GM18499 (cell line): ENCODE data around the gene SEC61B.
"Not testable (repeated sequence)": the region's sequence is repeated elsewhere in the genome, so short reads cannot be mapped to it uniquely, and the experiment has no call there.

Experiments
- ATAC-seq: cut with Tn5 transposase; IDR thresholded peaks from one replicate; pipeline ENCODE4 v1.9.1; 2021; ENCODE audit warnings: moderate number of reproducible peaks; ENCODE audit not compliant: insufficient read depth, unreplicated experiment

SEC61B gene

GRCh38 chr9:99235926-99236634, 14.0 kb downstream of the SEC61B start:
- ATAC-seq, result peak; percentile 95

DNA sequence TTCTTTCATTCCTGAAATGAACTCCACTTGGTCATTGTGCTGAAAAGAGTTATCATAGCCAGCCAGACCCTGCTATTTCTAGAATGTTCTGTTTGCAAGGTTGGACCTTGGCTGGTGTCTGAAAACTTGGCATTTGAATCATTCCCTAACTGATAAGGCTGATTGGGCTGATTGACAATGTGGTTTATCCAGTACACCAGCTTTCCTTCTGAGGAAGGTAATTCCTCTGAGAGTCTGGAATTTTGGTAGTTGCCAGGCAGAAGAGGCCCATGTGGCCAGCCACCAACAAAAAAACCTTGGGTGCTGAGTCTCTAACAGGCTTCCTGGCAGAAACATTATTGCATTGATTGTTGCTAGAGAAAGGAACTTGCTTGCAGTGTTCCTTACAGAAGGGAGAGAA, 15.3 kb downstream of the SEC61B start:
- no peak for ATAC-seq

- not testable (repeated sequence) for ATAC-seq
Measured at GRCh38 chr9:99237849-99238248, 15.8 kb downstream of the SEC61B start.

GRCh38 chr9:99238331-99238730, 16.2 kb downstream of the SEC61B start:
- no peak for ATAC-seq

DNA sequence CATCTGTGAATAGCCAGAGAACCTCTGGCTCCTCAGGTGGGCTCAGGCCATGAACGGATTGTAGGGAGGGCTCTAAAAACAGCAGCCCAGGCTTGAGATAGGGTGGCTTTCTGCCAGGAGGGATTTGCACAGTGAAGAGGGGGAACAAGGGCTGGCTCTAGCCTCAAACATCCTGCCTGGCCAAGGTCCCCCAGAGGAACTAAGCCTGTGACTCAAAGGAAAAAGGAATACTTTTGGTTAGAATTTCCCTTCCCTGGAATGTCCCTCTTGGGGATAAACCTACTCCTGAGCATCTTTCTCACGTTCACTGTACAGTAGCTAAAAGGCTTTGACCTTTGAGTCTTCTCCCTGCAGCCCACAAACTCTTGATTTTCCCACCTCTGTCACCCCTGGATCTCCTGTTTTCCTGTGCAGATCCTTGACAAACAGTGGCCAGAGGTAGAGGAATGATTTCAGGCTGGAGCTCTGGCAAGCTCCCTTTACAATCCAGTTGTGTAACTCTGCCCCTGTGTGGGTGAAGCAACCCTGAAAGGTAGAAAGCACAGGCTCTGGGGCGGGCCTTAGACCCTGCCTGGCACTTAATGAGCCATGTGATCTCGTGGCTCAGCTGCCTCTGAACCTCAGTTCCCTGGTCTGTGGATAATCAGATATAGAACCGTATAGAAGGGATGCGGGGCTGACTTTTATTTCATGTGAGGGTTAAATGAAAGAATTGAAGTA, 17.4 kb downstream of the SEC61B start:
- ATAC-seq, result no peak

DNA sequence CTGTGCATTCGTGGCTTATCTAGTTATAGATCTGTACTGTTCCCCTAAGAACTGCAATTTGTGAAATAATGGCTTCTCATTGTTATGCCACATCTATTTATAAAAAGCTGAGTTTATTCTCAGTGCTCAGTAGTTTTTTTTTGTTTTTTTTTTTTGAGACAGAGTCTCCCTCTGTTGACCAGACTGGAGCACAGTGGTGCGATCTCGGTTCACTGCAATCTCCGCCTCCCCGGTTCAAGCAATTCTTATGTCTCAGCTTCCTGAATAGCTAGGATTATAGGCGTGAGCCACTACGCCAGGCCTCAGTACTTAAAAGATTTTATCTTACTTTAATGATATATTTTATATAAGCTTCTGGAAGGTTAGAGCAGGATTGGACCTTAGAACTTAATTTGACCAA, 19.0 kb downstream of the SEC61B start:
- no peak for ATAC-seq

- peak; percentile 93 for ATAC-seq
Measured at GRCh38 chr9:99244344-99245260, 22.5 kb downstream of the SEC61B start.

DNA sequence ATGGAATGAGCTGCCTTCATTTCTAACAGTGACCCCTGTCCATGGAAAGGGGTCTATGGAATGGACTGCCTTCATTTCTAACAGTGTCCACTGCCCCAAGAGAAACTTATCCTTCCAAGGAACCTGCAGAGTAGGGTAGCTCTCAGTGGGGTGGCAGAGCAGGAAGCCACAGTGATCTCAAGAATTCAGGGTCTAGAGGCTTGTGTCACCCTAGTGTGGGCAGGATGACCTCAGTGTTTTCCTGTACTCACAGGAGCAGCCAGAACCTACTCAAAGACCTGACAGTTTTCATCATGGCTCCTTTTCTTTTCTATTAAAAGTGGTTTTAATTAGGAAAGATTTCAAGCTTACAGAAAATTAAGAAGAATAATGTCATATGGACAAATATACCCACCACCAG, 27.5 kb downstream of the SEC61B start:
- ATAC-seq, result no peak

GRCh38 chr9:99251157-99251556, 29.1 kb downstream of the SEC61B start:
- ATAC-seq, result no peak

DNA sequence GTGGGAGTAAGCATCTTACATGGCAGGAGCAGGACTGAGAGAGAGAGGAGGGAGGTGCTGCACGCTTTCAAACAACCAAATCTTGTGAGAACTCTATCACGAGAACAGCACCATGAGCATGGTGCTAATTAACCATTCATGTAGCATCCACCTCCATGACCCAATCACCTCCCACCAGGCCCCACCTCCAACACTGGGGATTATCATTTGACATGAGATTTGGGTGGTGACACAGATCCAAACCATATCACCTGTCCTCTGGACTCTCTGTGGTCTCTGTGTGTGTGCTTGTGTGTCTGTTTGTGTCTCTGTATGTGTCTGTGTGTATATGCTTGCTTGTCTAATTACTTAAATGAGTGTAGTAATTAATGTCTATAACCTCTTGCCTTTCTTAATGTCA, 31.1 kb downstream of the SEC61B start:
- ATAC-seq, result peak; percentile 27

DNA sequence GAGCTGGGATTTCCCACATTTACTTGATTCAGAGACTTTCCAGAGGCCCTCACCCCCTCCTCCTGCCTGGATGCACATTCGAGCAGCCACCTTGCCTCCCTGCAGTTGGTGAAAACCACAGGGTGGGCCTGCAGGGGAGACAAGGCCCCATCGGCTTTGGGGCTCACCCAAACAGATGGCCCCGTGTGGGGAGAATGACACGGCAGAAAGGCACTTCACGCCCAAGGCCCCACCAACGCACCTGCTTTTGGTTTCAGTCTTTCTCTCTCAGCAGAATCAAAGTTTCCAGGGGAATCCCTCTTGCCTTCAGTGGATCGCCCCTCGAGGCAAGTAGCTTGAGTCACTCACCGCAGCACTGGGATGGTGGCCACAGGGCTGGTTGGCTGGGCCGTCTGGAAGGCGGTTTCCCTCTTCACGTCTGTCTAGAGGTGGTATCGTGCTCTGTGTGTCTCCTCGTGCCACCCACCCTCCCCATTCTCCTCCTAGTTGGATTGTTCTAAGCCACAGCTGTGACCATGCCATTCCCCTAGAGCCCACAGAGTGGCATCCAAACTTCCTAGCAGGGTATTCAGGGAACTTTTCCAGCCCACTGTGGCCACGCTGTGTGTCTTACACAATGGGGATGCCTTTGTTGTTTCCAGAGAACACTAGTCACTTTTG, 31.8 kb downstream of the SEC61B start:
- peak; percentile 72 for ATAC-seq

DNA sequence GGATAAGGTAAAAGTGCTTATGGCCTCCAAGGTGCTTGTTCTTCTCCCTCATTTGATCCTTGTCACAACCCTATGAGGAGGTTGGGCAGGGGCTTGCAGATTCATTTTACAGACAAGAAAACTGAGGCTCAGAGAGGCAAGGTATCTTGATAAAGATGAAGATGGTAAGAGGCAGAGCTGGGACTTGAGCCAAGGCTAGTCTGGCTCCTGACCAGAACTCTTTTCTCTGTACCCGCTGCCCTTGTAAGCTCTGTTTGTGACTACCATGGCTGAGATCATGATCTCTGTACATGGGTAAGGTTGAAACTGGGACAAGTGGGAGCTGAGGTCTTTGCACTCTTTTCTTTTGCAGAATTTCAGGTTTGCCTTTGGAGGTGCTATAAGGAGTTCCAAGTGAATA, 33.6 kb downstream of the SEC61B start:
- ATAC-seq, result no peak

DNA sequence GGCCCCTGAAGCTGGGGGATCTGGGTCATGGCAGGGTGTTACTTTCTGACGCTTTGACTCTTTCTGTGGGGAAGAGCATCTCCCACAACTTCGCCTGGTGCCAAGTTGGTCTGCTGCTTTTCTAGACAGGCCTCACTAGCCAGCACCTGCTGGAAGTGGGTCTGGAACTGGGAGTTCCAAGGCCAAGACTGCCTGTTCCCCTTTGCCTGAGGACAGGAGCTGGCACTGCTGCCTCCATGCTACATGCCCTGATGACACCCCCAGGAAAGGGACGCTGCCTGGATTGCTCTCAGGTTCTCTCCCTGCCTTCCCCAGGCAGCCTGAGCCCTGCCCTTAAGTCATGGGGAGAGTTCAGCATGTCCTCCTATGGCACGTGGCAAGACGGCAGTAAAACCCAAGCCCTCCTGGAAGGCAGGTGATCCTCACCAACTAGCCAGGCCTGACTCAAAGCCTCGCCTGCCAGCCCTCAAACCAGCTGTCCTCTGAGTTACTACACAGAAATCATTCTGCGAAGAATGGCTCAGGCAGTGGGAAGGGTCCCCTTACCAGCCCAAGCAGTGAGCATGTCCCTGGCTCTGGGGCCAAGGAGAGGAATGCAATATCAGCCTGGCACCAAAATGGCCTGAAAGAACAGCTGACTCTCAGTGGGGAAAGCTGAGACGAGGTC, 35.8 kb downstream of the SEC61B start:
- ATAC-seq, result no peak

DNA sequence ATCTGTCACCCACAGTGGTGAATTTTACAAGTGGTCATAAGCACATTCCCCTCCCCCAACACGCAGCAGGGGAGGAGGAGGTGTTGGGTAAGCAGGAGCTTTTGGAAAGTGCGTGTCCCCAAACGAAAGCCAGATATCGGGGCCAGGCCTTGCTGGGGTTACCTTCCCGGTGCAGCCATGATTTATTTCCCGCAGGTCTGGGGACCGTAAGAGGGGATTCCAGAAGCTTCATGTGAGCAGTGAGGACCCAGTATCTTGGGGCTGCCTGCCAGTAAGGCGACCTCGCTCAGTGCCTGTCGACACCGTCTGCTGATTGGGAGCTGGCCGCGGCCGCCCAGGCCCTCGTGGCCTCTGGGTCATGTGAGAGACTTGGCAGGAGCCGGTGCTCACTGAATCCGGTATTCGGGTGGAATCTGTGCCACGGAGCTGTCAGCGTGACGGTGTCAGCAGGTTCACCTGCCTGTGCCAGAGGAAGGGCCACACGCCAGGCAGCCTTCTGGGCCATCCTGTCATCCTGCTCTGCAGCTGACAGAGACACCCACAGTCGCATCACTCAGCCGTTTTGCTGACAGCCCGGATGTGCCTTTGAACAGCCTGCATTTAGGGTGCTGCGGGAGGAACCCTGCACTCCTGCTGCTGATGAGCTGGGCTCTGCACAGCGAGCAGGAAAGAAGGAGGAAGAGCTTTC, 37.3 kb downstream of the SEC61B start:
- no peak for ATAC-seq

DNA sequence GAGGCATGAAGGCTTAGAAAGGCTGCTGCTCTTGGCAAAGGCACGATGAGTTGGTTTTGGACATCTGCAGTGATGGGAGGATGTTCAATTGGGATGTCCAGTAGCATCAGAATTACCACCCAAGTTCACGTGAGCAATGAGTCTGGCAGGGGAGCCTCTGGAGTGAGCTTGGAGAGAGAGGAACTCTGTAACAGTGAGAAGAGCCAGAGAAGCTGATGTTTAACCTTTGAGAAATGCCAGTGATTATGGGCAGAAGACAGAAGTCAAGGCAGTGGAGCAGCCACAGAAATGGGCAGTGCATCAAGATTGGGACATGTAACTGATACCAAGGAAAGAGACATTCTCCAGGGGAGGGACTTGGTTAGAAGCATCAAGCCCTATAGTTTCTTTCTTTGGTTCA, 39.8 kb downstream of the SEC61B start:
- ATAC-seq, result no peak

GRCh38 chr9:99262949-99263418, 40.9 kb downstream of the SEC61B start:
- no peak for ATAC-seq

- no peak for ATAC-seq
Measured at GRCh38 chr9:99264070-99264680, 42.1 kb downstream of the SEC61B start.

DNA sequence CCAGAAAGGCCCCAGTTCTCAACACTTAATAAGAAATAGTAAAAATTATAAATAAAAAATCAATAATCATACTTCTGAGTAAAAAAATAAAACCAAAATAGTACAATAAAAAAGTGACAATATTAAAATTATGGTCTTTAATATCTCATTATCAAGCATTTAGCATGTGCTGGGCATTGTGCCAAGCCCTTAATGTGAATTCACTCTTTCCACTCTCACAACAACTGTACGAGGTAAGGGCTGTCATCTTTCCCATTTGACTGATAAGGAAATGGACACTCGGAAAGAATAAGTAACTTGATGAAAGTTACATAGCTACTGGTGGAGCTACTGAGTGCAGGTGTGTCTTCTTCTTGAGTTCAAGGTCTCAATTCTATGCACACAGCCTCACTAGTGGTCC, 43.6 kb downstream of the SEC61B start:
- ATAC-seq, result no peak
